Panc1 (cell line): ENCODE data around the gene DNAJC24. TPM values are rescaled to one million over a fixed set of nuclear protein-coding genes. Genes with fewer than 3 reads are reported as not detected.

Source experiments
- ATAC-seq: fragments of 200-7000 bp; cut with Tn5 transposase; 2 replicates; pipeline ENCODE4 v1.9.1; 2020; ENCODE audit warnings: mild to moderate bottlenecking, moderate library complexity
- BruUV-seq: library from RNA; stranded (reverse); fragments of 400-500 nt; replicated peaks from 2 replicates; lab custom pipeline; 2021; lab: Mats Ljungman, UMichigan
- CTCF ChIA-PET: fragments of 300-600 bp; sonication (Branson Sonifier 250); formaldehyde crosslinking; loops from one replicate; lab custom pipeline; 2022; ENCODE audit warnings: antibody characterized with exemption; lab: Charles Lee
- POLR2A ChIA-PET: fragments of 300-600 bp; sonication (Branson Sonifier 250); formaldehyde crosslinking; loops from one replicate; lab custom pipeline; 2022; ENCODE audit warnings: antibody characterized with exemption; lab: Charles Lee
- DNase-seq: peaks from one replicate; pipeline ENCODE4 v3.0.0-alpha.2; 2010; ENCODE audit warnings: low read depth, low spot score
- H3K27ac ChIP-seq: 2 replicates; pipeline ENCODE4 v1.5.1; 2011; ENCODE audit warnings: mild to moderate bottlenecking, low read length, inconsistent platforms
- H3K27me3 ChIP-seq: fragments of 200-500 bp; sonication (Bioruptor generic); 2 replicates; pipeline ENCODE4 v1.6.0; 2014; ENCODE audit warnings: low read length, inconsistent platforms; ENCODE audit not compliant: control insufficient read depth, insufficient read depth
- H3K36me3 ChIP-seq: fragments of 200-500 bp; sonication (Bioruptor generic); 2 replicates; pipeline ENCODE4 v1.5.1; 2014; ENCODE audit warnings: inconsistent platforms, mild to moderate bottlenecking, low read length, moderate library complexity; ENCODE audit not compliant: control insufficient read depth, insufficient read depth
- H3K4me1 ChIP-seq: 2 replicates; pipeline ENCODE4 v1.5.1; 2011; ENCODE audit warnings: inconsistent platforms, mild to moderate bottlenecking, low read length, moderate library complexity; ENCODE audit not compliant: control insufficient read depth, insufficient read depth
- H3K4me3 ChIP-seq, 2 experiments: 2 replicates each; pipeline ENCODE4 v1.5.1; 2011 to 2012; ENCODE audit warnings: low read depth in 2 of 2, low read length in 2 of 2, mild to moderate bottlenecking in 2 of 2, inconsistent platforms in 1 of 2, moderate library complexity in 1 of 2
- H3K9me3 ChIP-seq: fragments of 200-500 bp; sonication (Bioruptor generic); 2 replicates; pipeline ENCODE4 v1.5.1; 2014; ENCODE audit warnings: low read depth, mild to moderate bottlenecking, inconsistent platforms, low read length, moderate library complexity; ENCODE audit not compliant: control insufficient read depth, insufficient read depth
- CTCF ChIP-seq: fragments of 450-650 bp; IDR thresholded peaks from 2 replicates; pipeline ENCODE4 v1.5.1; 2017; ENCODE audit warnings: mild to moderate bottlenecking
- POLR2AphosphoS5 ChIP-seq: IDR thresholded peaks from 2 replicates; pipeline ENCODE4 v1.6.1; 2012; ENCODE audit warnings: mild to moderate bottlenecking, low read depth, low read length, moderate library complexity
- REST ChIP-seq, 2 experiments: IDR thresholded peaks; 2 replicates each; pipeline ENCODE4 v1.6.1; 2011 to 2012; ENCODE audit warnings: low read depth in 2 of 2, control low read depth in 1 of 2, low read length in 1 of 2, mild to moderate bottlenecking in 1 of 2, moderate library complexity in 1 of 2; ENCODE audit not compliant: insufficient read depth in 1 of 2
- SIN3A ChIP-seq: IDR thresholded peaks from 2 replicates; pipeline ENCODE4 v1.6.1; 2012; ENCODE audit warnings: low read depth, mild to moderate bottlenecking, low read length, moderate library complexity, borderline replicate concordance; ENCODE audit not compliant: insufficient read depth
- TCF7L2 ChIP-seq: IDR thresholded peaks from 2 replicates; pipeline ENCODE4 v1.6.1; 2011; ENCODE audit warnings: mild to moderate bottlenecking, low read depth, low read length, inconsistent platforms
- in situ Hi-C: cut with HindIII; loops from 2 replicates; pipeline ENCODE4 v1.10.0; 2016; ENCODE audit warnings: low sequenced_read_pairs, low pct_unique_long_range_greater_than_20kb
- intact Hi-C: fragments of 100-400 bp; cut with micrococcal nuclease; formaldehyde crosslinking; loops from one replicate; pipeline ENCODE4 v1.10.0; 2022; ENCODE audit not compliant: unreplicated experiment
- total RNA-seq: library from RNA; stranded (reverse); gene quantifications from one replicate; pipeline ENCODE4 v1.2.1, GENCODE V29; 2021; ENCODE audit not compliant: unreplicated experiment

DNAJC24 gene
- total RNA-seq, 1 experiment from 2014 or later: 15.7 TPM

GRCh38 chr11:31479066-31479465 is 109.4 kb downstream of the DNAJC24 start:
- ChIA-PET POLR2A (no interaction called here), CTCF (no interaction called here)
- Histone ChIP-seq H3K4me1 (no peaks in the 10 kb centered on the region), H3K36me3 (no peaks in the 10 kb centered on the region), H3K9me3 (no peaks in the 10 kb centered on the region), H3K27ac (no peak overlapping the region), H3K27me3 (no peaks in the 10 kb centered on the region), H3K4me3 (no peak overlapping the region)
- no TSS peak for BruUV-seq
- in situ Hi-C loops (no loop called here), intact Hi-C loops (no loop called here)
- TF ChIP-seq CTCF (no peak), REST (IDR thresholded peaks at IDR 0.05; ENCODE audit: insufficient read depth in 1 of 2, low read depth in 2 of 2, low read length in 1 of 2) (no peak), TCF7L2 (no peak), SIN3A (no peak), POLR2AphosphoS5 (no peak)
- no peak for DNase-seq
- no peak for ATAC-seq

- H3K4me1 ChIP-seq: no peaks in the 10 kb centered on the region; the same call in 1 of the 2 replicates
- ATAC-seq (no peak), DNase-seq (no peak)
- intact Hi-C loops: no loop called here
- TF ChIP-seq SIN3A (no peak), POLR2AphosphoS5 (no peak), TCF7L2 (no peak), REST (IDR thresholded peaks at IDR 0.05; ENCODE audit: insufficient read depth in 1 of 2, low read depth in 2 of 2, low read length in 1 of 2) (no peak), CTCF (no peak)
- BruUV-seq: no TSS peak
- H3K36me3 ChIP-seq: no peaks in the 10 kb centered on the region
- POLR2A ChIA-PET: no interaction called here
- CTCF ChIA-PET: no interaction called here
- H3K9me3 ChIP-seq: no peaks in the 10 kb centered on the region
- no peak overlapping the region for H3K27ac ChIP-seq
- in situ Hi-C loops: no loop called here
- H3K27me3 ChIP-seq: no peaks in the 10 kb centered on the region
- H3K4me3 ChIP-seq: no peak overlapping the region
These were observed 111.3 kb downstream of the DNAJC24 start for GRCh38 chr11:31480930-31481329.

Other genes with a start within 250 kb of the DNAJC24 start
- gene DCDC1, start 121 bp upstream of the DNAJC24 start, total RNA-seq: not detected
- gene IMMP1L, start 139.8 kb downstream of the DNAJC24 start, total RNA-seq: 21.1 TPM
- 17.2 TPM for gene ELP4, start 139.9 kb downstream of the DNAJC24 start, total RNA-seq